GM10266 (cell line): ENCODE results near the gene TMEM208.

Source experiments
- DNase-seq: peaks from one replicate; pipeline ENCODE4 v3.0.0; 2012; ENCODE audit errors: extremely low spot score
- CTCF ChIP-seq: IDR thresholded peaks from 2 replicates; pipeline ENCODE4 v1.5.1; 2012; ENCODE audit warnings: mild to moderate bottlenecking, low read depth; ENCODE audit not compliant: control insufficient read depth, insufficient read depth; ENCODE audit errors: missing control alignments

The TMEM208 gene

DNA sequence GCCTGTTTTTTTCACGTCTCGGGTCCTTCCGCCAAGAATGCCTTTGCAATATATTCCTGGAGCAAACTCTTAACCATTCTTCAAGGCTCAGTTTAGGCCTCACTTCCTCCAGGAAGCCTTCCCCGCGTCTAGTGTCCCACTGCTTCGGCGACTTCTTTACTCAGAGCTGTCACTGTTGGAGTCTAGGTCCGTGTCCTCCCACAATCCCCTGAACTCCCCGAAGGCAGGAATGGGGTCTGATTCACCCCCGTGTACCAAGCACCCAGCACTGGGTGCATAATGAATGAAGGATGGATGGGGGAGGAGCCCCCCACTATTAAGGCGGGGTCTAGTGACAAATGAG, 43.7 kb upstream of the TMEM208 start:
- DNase-seq, result no peak
- TF ChIP-seq CTCF, result no peak

DNA sequence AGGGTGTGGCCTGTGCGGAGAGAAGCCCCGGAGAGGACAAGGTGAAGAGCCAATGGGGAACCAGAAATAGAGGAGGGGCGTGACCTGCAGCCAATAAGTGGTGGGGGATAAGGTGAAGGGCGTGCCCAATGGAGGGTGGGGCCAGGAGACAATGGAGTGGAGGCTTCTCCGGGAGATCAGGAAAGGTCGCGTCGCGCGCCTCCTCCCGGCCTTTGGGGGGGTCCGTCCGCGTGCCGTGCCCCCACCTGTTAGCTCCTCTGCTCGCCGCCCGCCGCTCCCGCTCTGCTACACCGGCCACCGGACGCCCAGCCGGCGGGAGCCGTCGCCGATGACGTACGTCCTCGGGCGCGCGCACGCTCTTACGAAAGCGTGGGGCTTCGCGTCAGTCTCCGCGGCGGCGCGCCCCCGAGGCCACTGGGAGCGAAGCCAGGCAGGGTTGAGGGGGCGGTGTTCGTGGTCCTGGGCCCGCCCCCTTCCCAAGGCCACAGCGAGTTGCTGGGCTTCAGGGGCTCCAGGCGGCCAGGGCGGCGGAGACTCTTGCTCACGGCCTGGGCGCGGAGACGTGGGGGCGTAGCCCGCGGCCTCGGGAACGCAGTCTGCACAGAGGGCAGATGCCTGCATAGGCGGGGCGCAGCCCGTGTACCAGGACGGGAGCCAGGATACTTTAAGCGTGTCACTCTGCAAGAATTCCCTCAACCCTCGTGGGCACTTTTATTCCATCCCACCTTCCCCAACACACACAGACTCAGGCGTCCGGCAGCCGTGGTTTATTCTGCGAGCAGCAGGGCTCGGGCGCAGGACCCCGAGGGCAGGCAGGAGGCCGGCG, 43.1 kb upstream of the TMEM208 start, which contains the start of gene MATCAP1:
TSS of gene MATCAP1 (minus strand) at position 337 of the 826 bp plus-strand sequence. CDS start 3,353 bp downstream, outside the sequence.
- TF ChIP-seq CTCF, result no peak
- DNase-seq, result peak; percentile 100

DNA sequence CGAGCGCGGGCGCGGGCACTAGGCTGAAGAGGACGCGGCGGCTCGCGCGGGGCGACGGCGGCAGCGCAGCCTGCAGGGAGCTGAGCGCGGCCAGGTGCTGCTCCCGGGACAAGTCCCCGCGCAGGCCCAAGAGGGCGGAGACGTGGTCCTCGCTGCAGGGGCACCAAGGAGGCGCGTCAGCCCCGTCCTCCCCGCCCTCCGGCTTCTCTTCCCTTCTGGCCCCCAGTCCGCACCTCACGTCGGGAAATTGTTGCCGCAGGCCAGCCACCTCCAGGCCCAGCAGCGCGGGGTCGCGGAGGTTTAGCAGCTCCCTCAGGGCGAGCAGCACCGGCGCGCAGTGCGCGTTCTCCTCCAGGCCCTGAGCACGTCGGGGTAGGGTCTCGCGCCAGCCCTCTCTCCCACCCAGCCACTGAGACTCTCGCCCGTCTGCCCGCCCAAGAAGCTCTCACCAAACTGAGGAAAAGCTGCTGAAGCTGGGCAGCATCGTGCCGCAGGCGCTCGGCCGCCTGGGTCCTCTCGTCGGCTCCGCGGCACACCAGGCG, 42.4 kb upstream of the TMEM208 start:
- no peak for DNase-seq

DNA sequence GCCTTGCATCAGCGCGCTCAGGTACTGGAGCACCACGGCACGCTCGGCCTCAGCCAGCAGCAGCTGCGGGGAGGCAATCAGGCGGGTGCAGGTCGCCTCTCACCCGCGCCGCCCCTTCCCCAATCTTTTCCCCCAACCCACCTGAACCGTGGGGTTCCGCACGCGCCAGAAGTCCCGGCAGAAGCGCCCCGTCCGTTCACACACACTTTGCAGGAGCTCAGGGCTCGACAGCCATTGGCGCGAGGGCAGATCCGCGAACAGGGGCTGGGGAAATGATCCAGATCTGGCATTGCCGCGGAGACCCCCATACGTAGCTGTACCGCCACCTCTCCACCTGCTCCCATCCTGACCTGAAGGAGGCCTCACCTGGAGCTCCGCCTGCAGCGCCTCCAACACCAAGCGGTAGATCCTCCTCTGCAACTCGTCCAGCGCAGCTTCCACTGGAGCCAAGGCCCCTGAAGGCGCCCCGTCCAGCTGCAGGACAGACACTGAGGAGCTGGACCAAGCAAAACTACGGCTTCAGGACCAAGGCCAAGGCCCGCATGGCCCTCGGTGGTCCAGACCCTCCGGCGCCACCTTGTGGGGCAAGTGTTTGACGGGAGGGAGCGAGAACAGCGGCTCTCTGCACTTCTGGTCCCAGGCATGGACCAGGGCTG, 41.8 kb upstream of the TMEM208 start:
- peak; percentile 88 for DNase-seq
- TF ChIP-seq CTCF, result peak; percentile 89

More for the DNA sequence above, 42.4 kb upstream of the TMEM208 start:
- no peak for TF ChIP-seq CTCF

GRCh38 chr16:67185651-67186134, 41.2 kb upstream of the TMEM208 start:
- no peak for TF ChIP-seq CTCF
- DNase-seq, result no peak

DNA sequence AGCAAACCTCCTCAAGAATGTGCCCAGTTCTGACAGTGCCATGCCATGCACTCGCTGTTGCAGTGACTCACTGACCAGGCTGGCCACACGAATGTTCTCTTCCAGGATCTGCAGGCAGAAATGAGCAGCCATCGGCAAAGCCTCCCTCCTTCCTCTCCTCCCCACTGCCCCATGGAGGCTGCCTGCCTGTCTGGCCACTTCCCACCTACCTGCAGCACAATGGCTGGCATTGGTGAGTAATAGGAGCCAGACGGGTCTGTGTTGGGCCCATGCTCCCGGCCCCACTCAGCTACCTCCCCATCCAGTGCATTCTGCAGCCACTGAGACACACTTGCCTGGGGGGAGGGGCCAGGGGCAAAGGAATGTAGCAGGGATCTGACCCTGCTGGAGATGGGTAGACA, 40.4 kb upstream of the TMEM208 start:
- no peak for DNase-seq
- TF ChIP-seq CTCF, result no peak
